GM06990 (cell line): Measurements from ENCODE around the gene UGT2A2.
"Not testable (repeated sequence)": the region's sequence is repeated elsewhere in the genome, so short reads cannot be mapped to it uniquely, and the experiment has no call there.

Experiments used
- DNase-seq: peaks from one replicate; pipeline ENCODE4 v3.0.0-alpha.2; 2011; ENCODE audit not compliant: insufficient read length; ENCODE audit errors: extremely low read depth
- H3K27me3 ChIP-seq: replicated peaks from 2 replicates; pipeline ENCODE4 v1.6.0; 2011; ENCODE audit warnings: low read length; ENCODE audit not compliant: control insufficient read depth, insufficient read depth
- H3K36me3 ChIP-seq: 2 replicates; pipeline ENCODE4 v1.5.1; 2011; ENCODE audit warnings: low read length; ENCODE audit not compliant: control insufficient read depth, insufficient read depth
- H3K4me3 ChIP-seq: replicated peaks from 2 replicates; pipeline ENCODE4 v1.5.1; 2011; ENCODE audit warnings: low read depth, mild to moderate bottlenecking, control low read depth, low read length
- CTCF ChIP-seq: IDR thresholded peaks from 2 replicates; pipeline ENCODE4 v1.5.1; 2011; ENCODE audit warnings: low read length, control low read depth, mild to moderate bottlenecking, inconsistent platforms; ENCODE audit not compliant: insufficient read depth, poor library complexity, severe bottlenecking

Gene UGT2A2

GRCh38 chr4:69639542-69639941 is at the start of gene UGT2A2:
Gene UGT2A2, minus strand, starts transcription at chr4:69639642. Its CDS starts 2 bp downstream, at chr4:69639640.
- TF ChIP-seq CTCF: no peak
- Histone ChIP-seq H3K4me3 (no peak within 1 kb of the TSS), H3K27me3 (no peaks in the 10 kb centered on the region), H3K36me3 (no peaks in the 10 kb centered on the region)
- no peak for DNase-seq

GRCh38 chr4:69684804-69685203 is 45.4 kb upstream of the UGT2A2 start:
- TF ChIP-seq CTCF: no peak
- H3K4me3 ChIP-seq: no peak overlapping the region
- H3K36me3 ChIP-seq: no peaks in the 10 kb centered on the region
- no peaks in the 10 kb centered on the region for H3K27me3 ChIP-seq
- no peak for DNase-seq

GRCh38 chr4:69668680-69669079 is 29.2 kb upstream of the UGT2A2 start:
- Histone ChIP-seq H3K27me3 (no peaks in the 10 kb centered on the region), H3K4me3 (no peak overlapping the region), H3K36me3 (no peaks in the 10 kb centered on the region)
- no peak for TF ChIP-seq CTCF
- DNase-seq: no peak

- not testable (repeated sequence) for H3K36me3 ChIP-seq, DNase-seq, H3K27me3 ChIP-seq, H3K4me3 ChIP-seq
Observed at GRCh38 chr4:69664009-69664408, 24.6 kb upstream of the UGT2A2 start.

- not testable (repeated sequence) for H3K27me3 ChIP-seq, H3K36me3 ChIP-seq, DNase-seq, H3K4me3 ChIP-seq
Observed at GRCh38 chr4:69661130-69661803, 21.8 kb upstream of the UGT2A2 start.

GRCh38 chr4:69658133-69658532 is 18.7 kb upstream of the UGT2A2 start:
- no peak for TF ChIP-seq CTCF
- DNase-seq: no peak
- H3K4me3 ChIP-seq: no peak overlapping the region
- H3K27me3 ChIP-seq: no peaks in the 10 kb centered on the region
- no peaks in the 10 kb centered on the region for H3K36me3 ChIP-seq

- H3K36me3 ChIP-seq: no peaks in the 10 kb centered on the region
- no peak for TF ChIP-seq CTCF
- no peaks in the 10 kb centered on the region for H3K27me3 ChIP-seq
- DNase-seq: no peak
- H3K4me3 ChIP-seq: no peak overlapping the region
Observed at GRCh38 chr4:69656653-69657158, 17.3 kb upstream of the UGT2A2 start.
